Thyroid gland (tissue), 4 donors: Measurements from ENCODE around the gene SFT2D3.

Experiments used
- POLR2A ChIP-seq, 2 donors: fragments of 450-650 bp; IDR thresholded peaks; one replicate each; pipeline ENCODE4 v1.6.1; 2017; ENCODE audit warnings: antibody characterized with exemption in 2 of 2, mild to moderate bottlenecking in 2 of 2, moderate library complexity in 1 of 2
- TF ChIP-seq, protein P1 (sequence below), 6 experiments: fragments of 200-600 bp in 3 of 6; fragments of 450-650 bp in 3 of 6; sonication (generic) in 3 of 6; IDR thresholded peaks; one replicate each; pipeline ENCODE4 v1.5.1; 2016 to 2019; ENCODE audit warnings: antibody characterized with exemption in 6 of 6, mild to moderate bottlenecking in 2 of 6, inconsistent platforms in 1 of 6, moderate library complexity in 1 of 6

DNA sequence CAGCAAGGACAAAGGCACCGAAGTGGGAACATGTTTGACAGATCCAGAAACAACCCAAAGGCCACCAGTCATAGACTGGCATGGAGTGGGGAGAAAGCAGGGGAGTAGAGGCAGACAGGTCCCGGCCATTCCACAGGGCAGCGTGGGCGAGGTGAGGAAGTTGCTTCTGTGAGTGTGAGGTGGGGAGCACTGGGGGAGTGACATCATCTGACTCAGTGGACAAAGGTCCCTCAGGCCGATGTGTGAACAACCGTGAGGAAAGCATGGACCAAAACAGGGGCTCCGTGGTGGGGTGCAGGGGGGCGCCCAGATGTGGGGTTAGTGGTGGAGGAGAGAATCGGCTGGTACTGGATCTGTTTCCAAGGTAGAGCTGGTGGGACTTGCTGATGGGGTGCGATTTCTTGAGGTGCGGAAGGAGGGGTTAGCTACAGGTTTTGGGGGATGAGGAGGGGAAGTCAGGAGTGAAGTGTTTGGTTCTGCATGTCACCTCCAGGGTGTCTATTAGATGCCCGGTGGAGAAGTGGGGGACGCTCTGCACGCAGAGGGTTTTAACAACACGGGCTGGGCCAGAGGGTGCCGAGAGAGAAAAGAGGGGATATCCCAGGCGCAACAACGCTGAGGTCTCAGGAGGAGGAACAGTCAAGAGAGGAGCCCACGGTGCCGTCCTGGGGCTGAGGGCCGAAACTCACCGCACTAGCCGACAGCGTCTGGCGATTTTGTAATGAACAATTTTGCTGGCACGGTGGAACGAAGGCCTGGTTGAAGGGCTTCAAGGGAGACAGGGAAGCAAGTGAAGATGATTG lies 2.5 kb upstream of the SFT2D3 start:
- TF ChIP-seq, protein P1, sequence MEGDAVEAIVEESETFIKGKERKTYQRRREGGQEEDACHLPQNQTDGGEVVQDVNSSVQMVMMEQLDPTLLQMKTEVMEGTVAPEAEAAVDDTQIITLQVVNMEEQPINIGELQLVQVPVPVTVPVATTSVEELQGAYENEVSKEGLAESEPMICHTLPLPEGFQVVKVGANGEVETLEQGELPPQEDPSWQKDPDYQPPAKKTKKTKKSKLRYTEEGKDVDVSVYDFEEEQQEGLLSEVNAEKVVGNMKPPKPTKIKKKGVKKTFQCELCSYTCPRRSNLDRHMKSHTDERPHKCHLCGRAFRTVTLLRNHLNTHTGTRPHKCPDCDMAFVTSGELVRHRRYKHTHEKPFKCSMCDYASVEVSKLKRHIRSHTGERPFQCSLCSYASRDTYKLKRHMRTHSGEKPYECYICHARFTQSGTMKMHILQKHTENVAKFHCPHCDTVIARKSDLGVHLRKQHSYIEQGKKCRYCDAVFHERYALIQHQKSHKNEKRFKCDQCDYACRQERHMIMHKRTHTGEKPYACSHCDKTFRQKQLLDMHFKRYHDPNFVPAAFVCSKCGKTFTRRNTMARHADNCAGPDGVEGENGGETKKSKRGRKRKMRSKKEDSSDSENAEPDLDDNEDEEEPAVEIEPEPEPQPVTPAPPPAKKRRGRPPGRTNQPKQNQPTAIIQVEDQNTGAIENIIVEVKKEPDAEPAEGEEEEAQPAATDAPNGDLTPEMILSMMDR (IDR thresholded peaks at IDR 0.05), result no peak
- no peak for TF ChIP-seq POLR2A (IDR thresholded peaks at IDR 0.05)
